Mesenchymal stem cell (in vitro differentiated cells and primary cell): Measurements from ENCODE around the gene ZDHHC14.
"Not testable (repeated sequence)": the region's sequence is repeated elsewhere in the genome, so short reads cannot be mapped to it uniquely, and the experiment has no call there.

ENCODE experiments used
- DNase-seq: peaks from one replicate; pipeline ENCODE4 v3.0.0-alpha.2; 2013
- H2AFZ ChIP-seq: one replicate; pipeline ENCODE4 v1.6.1; 2013; ENCODE audit warnings: low read depth, mild to moderate bottlenecking, control low read depth, inconsistent platforms, low read length, moderate library complexity
- H2AK5ac ChIP-seq: 2 replicates; pipeline ENCODE4 v1.6.1; 2013; ENCODE audit warnings: low read length, moderate library complexity, mild to moderate bottlenecking, inconsistent platforms; ENCODE audit not compliant: severe bottlenecking
- H2BK120ac ChIP-seq: one replicate; pipeline ENCODE4 v1.6.1; 2013; ENCODE audit warnings: low read depth, mild to moderate bottlenecking, inconsistent platforms, low read length, moderate library complexity
- H2BK12ac ChIP-seq, 2 experiments: one replicate each; pipeline ENCODE4 v1.6.1; 2013; ENCODE audit warnings: inconsistent platforms in 2 of 2, low read length in 2 of 2, mild to moderate bottlenecking in 2 of 2, moderate library complexity in 2 of 2, control low read depth in 1 of 2
- H2BK15ac ChIP-seq: one replicate; pipeline ENCODE4 v1.6.1; 2013; ENCODE audit warnings: mild to moderate bottlenecking, low read depth, inconsistent platforms; ENCODE audit not compliant: poor library complexity, severe bottlenecking
- H2BK5ac ChIP-seq: 2 replicates; pipeline ENCODE4 v1.6.1; 2013; ENCODE audit warnings: low read depth, mild to moderate bottlenecking, low read length, control low read depth, inconsistent platforms; ENCODE audit not compliant: poor library complexity, severe bottlenecking
- H3K14ac ChIP-seq, 2 experiments: one replicate each; pipeline ENCODE4 v1.6.1; 2013; ENCODE audit warnings: inconsistent platforms in 2 of 2, low read length in 2 of 2, control low read depth in 1 of 2, mild to moderate bottlenecking in 1 of 2, moderate library complexity in 1 of 2
- H3K18ac ChIP-seq, 2 experiments: one replicate each; pipeline ENCODE4 v1.6.1; 2013; ENCODE audit warnings: inconsistent platforms in 2 of 2, low read length in 2 of 2, control low read depth in 1 of 2, low read depth in 1 of 2, mild to moderate bottlenecking in 1 of 2
- H3K23ac ChIP-seq, 2 experiments: one replicate each; pipeline ENCODE4 v1.6.1; 2013; ENCODE audit warnings: inconsistent platforms in 2 of 2, low read length in 2 of 2, mild to moderate bottlenecking in 2 of 2, moderate library complexity in 2 of 2, control low read depth in 1 of 2
- H3K27ac ChIP-seq: 2 replicates; pipeline ENCODE4 v1.5.1; 2013; ENCODE audit warnings: mild to moderate bottlenecking, moderate library complexity, low read length, control low read depth, inconsistent platforms; ENCODE audit not compliant: poor library complexity, severe bottlenecking
- H3K27me3 ChIP-seq, 2 experiments: 2 replicates each; pipeline versions ENCODE4 v1.6.1 to v1.7.0; 2013; ENCODE audit warnings: low read length in 2 of 2, mild to moderate bottlenecking in 2 of 2, moderate library complexity in 2 of 2, control low read depth in 1 of 2, inconsistent platforms in 1 of 2; ENCODE audit not compliant: control insufficient read depth in 1 of 2, insufficient read depth in 1 of 2
- H3K36me3 ChIP-seq, 2 experiments: 2 replicates each; pipeline versions ENCODE4 v1.6.1 to v1.7.0; 2013; ENCODE audit warnings: low read length in 2 of 2, control low read depth in 1 of 2, inconsistent platforms in 1 of 2, low read depth in 1 of 2, mild to moderate bottlenecking in 1 of 2; ENCODE audit not compliant: insufficient read depth in 2 of 2, control insufficient read depth in 1 of 2
- H3K4ac ChIP-seq, 2 experiments: one replicate each; pipeline ENCODE4 v1.6.1; 2013; ENCODE audit warnings: inconsistent platforms in 2 of 2, low read length in 2 of 2, mild to moderate bottlenecking in 2 of 2, moderate library complexity in 2 of 2, control low read depth in 1 of 2, low read depth in 1 of 2
- H3K4me1 ChIP-seq: 2 replicates; pipeline ENCODE4 v1.6.1; 2013; ENCODE audit warnings: low read depth, low read length, control low read depth; ENCODE audit not compliant: control insufficient read depth, insufficient read depth
- H3K4me2 ChIP-seq: 2 replicates; pipeline ENCODE4 v1.6.1; 2013; ENCODE audit warnings: low read length, mild to moderate bottlenecking, inconsistent platforms; ENCODE audit not compliant: poor library complexity, severe bottlenecking
- H3K4me3 ChIP-seq, 2 experiments: 2 replicates each; pipeline versions ENCODE4 v1.5.1 to v1.7.0; 2013; ENCODE audit warnings: low read length in 2 of 2, mild to moderate bottlenecking in 2 of 2, control low read depth in 1 of 2, low read depth in 1 of 2; ENCODE audit not compliant: insufficient read depth in 1 of 2
- H3K79me1 ChIP-seq: replicated peaks from 2 replicates; pipeline ENCODE4 v1.6.1; 2013; ENCODE audit warnings: mild to moderate bottlenecking, control low read depth, low read length, inconsistent platforms; ENCODE audit not compliant: poor library complexity, severe bottlenecking
- H3K9ac ChIP-seq: 2 replicates; pipeline ENCODE4 v1.7.0; 2013; ENCODE audit warnings: mild to moderate bottlenecking, low read length, moderate library complexity
- H3K9me3 ChIP-seq: 2 replicates; pipeline ENCODE4 v1.7.0; 2013; ENCODE audit warnings: mild to moderate bottlenecking, low read length; ENCODE audit not compliant: control insufficient read depth
- H4K8ac ChIP-seq: one replicate; pipeline ENCODE4 v1.6.1; 2013; ENCODE audit warnings: inconsistent platforms, mild to moderate bottlenecking, low read length, moderate library complexity
- H4K91ac ChIP-seq: one replicate; pipeline ENCODE4 v1.6.1; 2013; ENCODE audit warnings: mild to moderate bottlenecking, low read length, inconsistent platforms
- WGBS: methylation state at CpG from one replicate; pipeline ENCODE4 v1.1.7; 2013; ENCODE audit warnings: mixed read lengths; 5-methylcytosine and 5-hydroxymethylcytosine counted together

ZDHHC14 gene

DNA sequence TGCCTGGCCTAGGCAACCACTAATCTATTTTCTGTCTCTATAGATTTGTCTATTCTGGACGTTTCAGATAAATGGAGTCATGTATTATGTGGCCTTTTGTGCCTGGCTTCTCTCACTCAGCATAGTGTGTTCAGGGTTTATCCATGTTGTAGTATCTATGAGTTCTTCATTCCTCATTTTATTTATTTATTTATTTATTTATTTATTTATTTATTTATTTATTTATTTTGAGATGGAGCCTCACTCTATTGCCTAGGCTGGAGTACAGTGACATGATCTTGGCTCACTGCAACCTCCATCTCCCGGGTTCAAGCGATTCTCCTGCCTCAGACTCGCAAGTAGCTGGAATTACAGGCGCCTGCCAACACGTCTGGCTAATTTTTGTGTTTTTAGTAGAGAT is 86.3 kb downstream of the ZDHHC14 start:
- not testable (repeated sequence) for DNase-seq, H3K27me3 ChIP-seq, H3K4me1 ChIP-seq, H3K18ac ChIP-seq, H2BK120ac ChIP-seq, H2AFZ ChIP-seq, H2BK5ac ChIP-seq, H3K4ac ChIP-seq, H3K9me3 ChIP-seq, H3K14ac ChIP-seq, H2BK12ac ChIP-seq, H4K8ac ChIP-seq, H3K4me2 ChIP-seq, H2AK5ac ChIP-seq, H3K9ac ChIP-seq, H3K36me3 ChIP-seq, H3K27ac ChIP-seq, H3K4me3 ChIP-seq, H2BK15ac ChIP-seq, H4K91ac ChIP-seq, H3K23ac ChIP-seq
- WGBS = 98% methylated on average over 5 of the region's 6 CpGs
- peaks cover 25% of the 10 kb centered on the region for H3K79me1 ChIP-seq

DNA sequence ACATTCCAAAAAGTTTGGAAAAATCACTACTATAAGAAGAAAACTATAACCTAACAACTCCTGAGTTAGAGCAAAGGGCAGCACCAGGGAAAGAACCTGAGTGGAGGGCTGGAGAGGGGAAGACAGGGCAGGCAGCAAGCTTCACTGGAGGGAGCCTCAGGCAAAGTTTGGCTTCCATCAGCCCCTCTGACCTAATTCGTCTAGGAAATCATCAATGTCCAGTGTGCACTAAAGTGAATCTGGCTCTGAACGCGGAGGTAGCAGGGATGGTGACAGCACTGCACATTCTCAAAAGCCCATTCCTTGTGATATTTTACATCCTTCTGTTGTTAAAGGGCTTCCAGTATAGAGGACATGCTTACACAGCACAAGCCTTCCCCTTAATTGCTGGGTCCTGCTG is 87.1 kb downstream of the ZDHHC14 start:
- WGBS = 43% methylated on average over 3 of the region's 3 CpGs
- Histone ChIP-seq H3K14ac (no peak overlapping the region), H2BK120ac (no peak overlapping the region), H3K9me3 (no peaks in the 10 kb centered on the region), H3K18ac (no peak overlapping the region), H3K23ac (no peak overlapping the region), H3K4me1 (peaks cover 4% of the 10 kb centered on the region), H2BK15ac (no peak overlapping the region), H3K79me1 (peaks cover 24% of the 10 kb centered on the region), H3K4me2 (no peak overlapping the region), H2AK5ac (no peak overlapping the region), H2BK12ac (no peak overlapping the region), H4K91ac (no peak overlapping the region), H3K36me3 (no peaks in the 10 kb centered on the region), H4K8ac (no peak overlapping the region), H3K9ac (no peak overlapping the region), H3K27ac (no peak overlapping the region), H3K4me3 (no peak overlapping the region), H2BK5ac (no peak overlapping the region), H3K27me3 (no peaks in the 10 kb centered on the region), H2AFZ (no peak overlapping the region), H3K4ac (no peak overlapping the region)
- DNase-seq = no peak

DNA sequence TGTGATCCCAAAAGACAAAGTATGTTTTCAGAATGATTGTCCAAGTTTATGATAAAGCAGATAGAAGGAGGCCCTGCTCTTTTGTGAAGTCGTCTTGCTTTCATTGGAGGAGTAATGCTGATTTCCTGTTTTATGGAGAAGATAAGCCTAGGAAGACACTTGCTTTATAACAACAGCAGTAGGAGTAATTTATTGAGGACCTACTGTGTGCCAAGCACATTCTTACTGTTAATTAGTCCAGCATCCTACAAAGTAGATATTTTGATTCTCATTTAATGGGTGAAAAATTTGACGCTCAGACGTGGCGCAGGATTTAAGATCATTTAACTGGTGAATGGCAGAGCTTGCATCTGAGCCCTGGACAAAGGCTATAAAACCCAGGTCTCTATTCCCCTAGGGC is 87.6 kb downstream of the ZDHHC14 start:
- no peaks in the 10 kb centered on the region for H3K9me3 ChIP-seq
- no peak overlapping the region for H4K8ac ChIP-seq
- H3K4me2 ChIP-seq = no peak overlapping the region
- no peak overlapping the region for H2BK5ac ChIP-seq
- H2AFZ ChIP-seq = no peak overlapping the region
- 81% methylated on average over 4 of the region's 4 CpGs for WGBS
- H2BK120ac ChIP-seq = no peak overlapping the region
- no peak overlapping the region for H3K14ac ChIP-seq
- H3K4me1 ChIP-seq = peaks cover 4% of the 10 kb centered on the region
- no peaks in the 10 kb centered on the region for H3K36me3 ChIP-seq
- H3K9ac ChIP-seq = no peak overlapping the region
- H3K79me1 ChIP-seq = peaks cover 22% of the 10 kb centered on the region
- H2BK15ac ChIP-seq = no peak overlapping the region
- no peak for DNase-seq
- H3K23ac ChIP-seq = no peak overlapping the region
- no peak overlapping the region for H2BK12ac ChIP-seq
- H3K4me3 ChIP-seq = no peak overlapping the region
- H3K27ac ChIP-seq = no peak overlapping the region
- no peak overlapping the region for H3K4ac ChIP-seq
- H2AK5ac ChIP-seq = no peak overlapping the region
- H3K27me3 ChIP-seq = no peaks in the 10 kb centered on the region
- H3K18ac ChIP-seq = no peak overlapping the region
- no peak overlapping the region for H4K91ac ChIP-seq

DNA sequence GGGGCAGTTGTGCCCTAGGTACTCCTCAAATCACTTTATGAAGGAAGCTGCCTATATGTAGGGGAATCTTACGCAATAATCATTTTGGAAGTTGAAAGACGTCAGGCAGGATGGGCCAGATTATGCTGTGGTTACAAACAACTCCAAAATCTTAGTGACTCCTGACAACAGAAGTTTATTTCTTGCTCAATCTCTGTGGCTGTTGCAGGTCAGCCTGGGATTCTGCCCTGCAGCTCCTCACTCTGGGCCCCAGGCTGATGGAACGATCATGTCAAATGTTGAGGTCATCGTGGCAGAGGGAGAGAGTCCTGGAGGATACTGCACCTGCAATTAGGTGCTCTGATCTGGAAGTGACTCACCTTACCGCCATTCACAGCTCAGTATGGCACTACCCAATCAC is 88.4 kb downstream of the ZDHHC14 start:
- DNase-seq = no peak
- 88% methylated on average over 5 of the region's 5 CpGs for WGBS
- H2BK15ac ChIP-seq = no peak overlapping the region

More for the DNA sequence above, 88.4 kb downstream of the ZDHHC14 start:
- Histone ChIP-seq H2BK5ac (no peak overlapping the region), H2AK5ac (no peak overlapping the region), H3K4me1 (peaks cover 4% of the 10 kb centered on the region), H3K9me3 (no peaks in the 10 kb centered on the region), H3K9ac (no peak overlapping the region), H3K18ac (no peak overlapping the region), H2AFZ (no peak overlapping the region), H3K36me3 (no peaks in the 10 kb centered on the region), H3K4me2 (no peak overlapping the region), H2BK12ac (no peak overlapping the region), H3K79me1 (peaks cover 22% of the 10 kb centered on the region), H3K14ac (no peak overlapping the region), H3K23ac (no peak overlapping the region), H3K4ac (no peak overlapping the region), H3K27ac (no peak overlapping the region), H3K27me3 (no peaks in the 10 kb centered on the region), H3K4me3 (no peak overlapping the region), H2BK120ac (no peak overlapping the region), H4K8ac (no peak overlapping the region), H4K91ac (no peak overlapping the region)
